NCI-H128 (cell line): ENCODE data around the gene TUBB4B.
A peak's percentile ranks its signal among the peaks of the same experiment; 100 is the strongest.

Experiments
- DNase-seq: peaks from one replicate; lab custom pipeline; 2025; ENCODE audit not compliant: unreplicated experiment; lab: John Stamatoyannopoulos, UW

Gene TUBB4B

GRCh38 chr9:137225699-137226331, 15.3 kb upstream of the TUBB4B start:
- no peak for DNase-seq

- DNase-seq = no peak
These were observed 14.6 kb upstream of the TUBB4B start for GRCh38 chr9:137226338-137227053.

- DNase-seq = peak; percentile 86
These were observed 13.8 kb upstream of the TUBB4B start, which contains the start of gene RNF224 for GRCh38 chr9:137227054-137227852. Gene RNF224 (plus strand): TSS chr9:137227502. CDS start chr9:137228336, 834 bp downstream.

- DNase-seq = no peak
These were observed 13.1 kb upstream of the TUBB4B start for GRCh38 chr9:137227853-137228505.

- DNase-seq = no peak
These were observed 12.6 kb upstream of the TUBB4B start for GRCh38 chr9:137228506-137228967.

GRCh38 chr9:137228968-137229896, 11.9 kb upstream of the TUBB4B start:
- no peak for DNase-seq

GRCh38 chr9:137229903-137230704, 11.0 kb upstream of the TUBB4B start:
- no peak for DNase-seq

- no peak for DNase-seq
These were observed 10.2 kb upstream of the TUBB4B start, which contains the start of gene SLC34A3 for GRCh38 chr9:137230705-137231371. Gene SLC34A3 (plus strand): TSS chr9:137230901. CDS start chr9:137231703, 802 bp downstream.

- no peak for DNase-seq
These were observed 9.6 kb upstream of the TUBB4B start for GRCh38 chr9:137231372-137232039.

- DNase-seq = no peak
These were observed 9.0 kb upstream of the TUBB4B start for GRCh38 chr9:137232101-137232500.

- no peak for DNase-seq
These were observed 8.6 kb upstream of the TUBB4B start for GRCh38 chr9:137232510-137232909.

GRCh38 chr9:137233143-137233980, 7.7 kb upstream of the TUBB4B start:
- DNase-seq = no peak

- no peak for DNase-seq
These were observed 6.9 kb upstream of the TUBB4B start for GRCh38 chr9:137234055-137234697.

- DNase-seq = no peak
These were observed 6.2 kb upstream of the TUBB4B start for GRCh38 chr9:137234758-137235423.

GRCh38 chr9:137235424-137236237, 5.5 kb upstream of the TUBB4B start:
- DNase-seq = no peak
